Smooth muscle cell (in vitro differentiated cells): Measurements from ENCODE around the gene EIF2B5. TPM values are rescaled to one million over a fixed set of nuclear protein-coding genes. Genes with fewer than 3 reads are reported as not detected.

Experiments used
- DNase-seq: peaks from one replicate; lab custom pipeline; 2025; ENCODE audit not compliant: unreplicated experiment; lab: John Stamatoyannopoulos, UW
- H2AFZ ChIP-seq: fragments of 200-600 bp; sonication (generic); 2 replicates; pipeline ENCODE4 v1.6.0; 2016; ENCODE audit warnings: antibody characterized with exemption, low read depth, mild to moderate bottlenecking
- H3F3A ChIP-seq: fragments of 200-600 bp; sonication (generic); 2 replicates; pipeline ENCODE4 v1.6.0; 2017; ENCODE audit warnings: antibody characterized with exemption, low read depth
- H3K27ac ChIP-seq: fragments of 200-600 bp; sonication (generic); 2 replicates; pipeline ENCODE4 v1.5.1; 2016; ENCODE audit warnings: low read depth, mild to moderate bottlenecking
- H3K27me3 ChIP-seq: fragments of 200-600 bp; sonication (generic); 2 replicates; pipeline ENCODE4 v1.6.1; 2016; ENCODE audit warnings: low read depth, mild to moderate bottlenecking
- H3K36me3 ChIP-seq: fragments of 200-600 bp; sonication (generic); 2 replicates; pipeline ENCODE4 v1.5.1; 2016; ENCODE audit warnings: low read depth
- H3K4me1 ChIP-seq: fragments of 200-600 bp; sonication (generic); 2 replicates; pipeline ENCODE4 v1.5.1; 2016; ENCODE audit warnings: low read depth
- H3K4me2 ChIP-seq: fragments of 200-600 bp; sonication (generic); 2 replicates; pipeline ENCODE4 v1.6.0; 2016; ENCODE audit warnings: mild to moderate bottlenecking
- H3K4me3 ChIP-seq: fragments of 200-600 bp; sonication (generic); 2 replicates; pipeline ENCODE4 v1.5.1; 2016; ENCODE audit warnings: mild to moderate bottlenecking
- H3K79me2 ChIP-seq: fragments of 200-600 bp; sonication (generic); 2 replicates; pipeline ENCODE4 v1.6.0; 2016; ENCODE audit warnings: low read depth, mild to moderate bottlenecking
- H3K9ac ChIP-seq: fragments of 200-600 bp; sonication (generic); 2 replicates; pipeline ENCODE4 v1.6.0; 2016; ENCODE audit warnings: low read depth
- H3K9me3 ChIP-seq: fragments of 200-600 bp; sonication (generic); replicated peaks from 2 replicates; pipeline ENCODE4 v1.5.1; 2016; ENCODE audit warnings: low read depth
- H4K20me1 ChIP-seq: fragments of 200-600 bp; sonication (generic); 2 replicates; pipeline ENCODE4 v1.6.0; 2016; ENCODE audit warnings: low read depth
- CTCF ChIP-seq: fragments of 200-600 bp; sonication (generic); IDR thresholded peaks from 2 replicates; pipeline ENCODE4 v1.5.1; 2017; ENCODE audit warnings: borderline replicate concordance, mild to moderate bottlenecking, antibody characterized with exemption; ENCODE audit not compliant: insufficient read depth, poor library complexity, severe bottlenecking
- WGBS: methylation state at CpG from one replicate; pipeline ENCODE4 v1.1.7; 2016; ENCODE audit warnings: low lambda C conversion rate; 5-methylcytosine and 5-hydroxymethylcytosine counted together
- polyA plus RNA-seq: library from polyadenylated mRNA; unstranded; fragments of >200 nt; fragmentation: Nextera tagmentation; extraction: Ambion mirVana; gene quantifications from 2 replicates; pipeline ENCODE4 v1.2.1, GENCODE V29; 2016
- total RNA-seq: library from RNA; depleted of rRNA; stranded (reverse); fragments of >200 nt; gene quantifications from 2 replicates; pipeline ENCODE4 v1.2.3, GENCODE V29; 2014

EIF2B5 gene
- total and polyA plus RNA-seq, 2 experiments from 2014 or later: 25.3 to 32.3 TPM

DNA sequence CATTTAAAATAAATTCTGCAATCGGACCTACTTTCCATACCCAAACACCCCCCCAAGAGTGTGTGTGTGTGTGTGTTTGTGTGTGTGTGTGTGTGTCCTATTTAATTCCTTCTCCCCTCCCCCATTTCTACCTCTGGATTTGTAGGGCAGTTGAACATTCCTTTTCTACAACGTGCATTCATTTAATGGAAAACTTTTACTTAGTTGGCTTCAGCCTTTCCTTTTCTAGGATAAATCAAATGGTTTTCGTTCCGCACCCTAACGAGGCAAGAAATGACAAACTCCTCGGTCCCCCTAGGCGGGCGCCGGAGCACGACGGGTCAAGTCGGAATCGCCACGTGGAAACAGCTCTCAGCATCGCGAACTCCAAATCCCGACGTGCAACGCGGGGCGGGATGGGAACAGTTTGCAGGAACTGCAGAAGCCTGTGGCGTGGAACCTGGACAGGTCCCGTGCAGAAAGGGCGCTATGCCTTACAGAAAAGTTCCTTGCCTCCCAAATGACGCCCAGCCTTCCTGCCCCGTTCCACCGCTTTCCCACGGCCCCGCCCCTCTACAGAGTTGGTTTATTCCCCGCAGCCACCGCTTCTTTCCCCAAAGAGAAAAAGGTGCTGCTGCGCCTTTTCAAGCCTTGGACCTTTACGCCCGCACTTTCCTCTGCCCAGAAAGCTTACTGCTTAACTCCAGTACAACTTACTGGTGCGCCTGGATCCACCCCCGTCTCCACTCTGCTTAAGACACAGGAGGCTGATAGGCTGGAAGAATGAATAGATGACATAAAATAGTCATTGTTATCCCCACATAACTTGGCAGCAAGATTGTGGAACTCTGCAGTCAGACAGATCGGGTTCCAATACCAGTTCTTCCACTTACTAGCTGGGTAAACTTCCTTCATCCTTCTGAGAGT is 1.1 kb upstream of the EIF2B5 start:
- peaks cover 8% of the 10 kb centered on the region for H4K20me1 ChIP-seq
- WGBS: 1% methylated on average over 37 of the region's 37 CpGs
- peaks cover 7% of the 10 kb centered on the region for H3F3A ChIP-seq
- H2AFZ ChIP-seq: peak overlapping the region; percentile 97
- no peak overlapping the region for H3K9ac ChIP-seq
- H3K4me3 ChIP-seq: peak overlapping the region; percentile 81
- H3K27ac ChIP-seq: peak overlapping the region; percentile 21
- H3K27me3 ChIP-seq: no peaks in the 10 kb centered on the region
- peak overlapping the region; percentile 86 for H3K4me2 ChIP-seq
- no peaks in the 10 kb centered on the region for H3K9me3 ChIP-seq
- peaks cover 36% of the 10 kb centered on the region for H3K79me2 ChIP-seq
- TF ChIP-seq CTCF: no peak
- peak; percentile 31 for DNase-seq
- H3K36me3 ChIP-seq: no peaks in the 10 kb centered on the region
- peaks cover 11% of the 10 kb centered on the region for H3K4me1 ChIP-seq

- TF ChIP-seq CTCF: no peak
Measured at GRCh38 chr3:184134746-184135148, 411 bp upstream of the EIF2B5 start.

DNA sequence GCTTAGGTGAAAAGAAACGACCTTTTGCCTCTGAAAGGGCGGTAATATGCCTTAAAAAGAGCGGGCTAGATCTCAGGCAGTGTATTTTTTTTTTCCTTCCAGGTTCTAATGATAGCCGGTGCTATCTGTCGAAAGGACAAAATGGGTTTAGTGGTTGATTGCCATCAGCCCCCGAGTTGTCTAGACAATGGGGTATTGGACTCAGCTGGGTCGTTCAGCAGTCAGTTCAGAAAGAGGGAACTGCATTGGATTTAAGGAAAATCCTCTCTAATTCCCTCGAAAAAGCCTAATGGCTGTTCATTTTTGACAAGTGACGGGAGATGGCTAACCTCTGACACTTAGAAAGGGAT is 728 bp downstream of the EIF2B5 start:
- Histone ChIP-seq H4K20me1 (peaks cover 8% of the 10 kb centered on the region), H3K36me3 (no peaks in the 10 kb centered on the region), H3K27me3 (no peaks in the 10 kb centered on the region), H3K79me2 (peaks cover 48% of the 10 kb centered on the region), H3K27ac (peak overlapping the region; percentile 21), H3K4me3 (peak overlapping the region; percentile 81), H2AFZ (peak overlapping the region; percentile 97), H3F3A (peaks cover 7% of the 10 kb centered on the region), H3K4me1 (peaks cover 11% of the 10 kb centered on the region), H3K9ac (peak overlapping the region; percentile 82), H3K4me2 (peak overlapping the region; percentile 86), H3K9me3 (no peaks in the 10 kb centered on the region)
- WGBS: 6% methylated on average over 9 of the region's 9 CpGs
- no peak for DNase-seq
- no peak for TF ChIP-seq CTCF

More at GRCh38 chr3:184134746-184135148, 411 bp upstream of the EIF2B5 start:
- H3K36me3 ChIP-seq: no peaks in the 10 kb centered on the region
- no peaks in the 10 kb centered on the region for H3K27me3 ChIP-seq
- under 1% methylated on average over 21 of the region's 21 CpGs for WGBS
- H3K4me2 ChIP-seq: peak overlapping the region; percentile 86
- DNase-seq: no peak
- peaks cover 8% of the 10 kb centered on the region for H4K20me1 ChIP-seq
- peaks cover 7% of the 10 kb centered on the region for H3F3A ChIP-seq
- H3K79me2 ChIP-seq: peaks cover 42% of the 10 kb centered on the region
- H3K4me3 ChIP-seq: peak overlapping the region; percentile 81
- H3K27ac ChIP-seq: peak overlapping the region; percentile 21
- peak overlapping the region; percentile 97 for H2AFZ ChIP-seq
- peaks cover 11% of the 10 kb centered on the region for H3K4me1 ChIP-seq
- peak overlapping the region; percentile 82 for H3K9ac ChIP-seq
- no peaks in the 10 kb centered on the region for H3K9me3 ChIP-seq
